HepG2 (cell line): ENCODE data around the gene NGEF. TPM values are rescaled to one million over a fixed set of nuclear protein-coding genes. Genes with fewer than 3 reads are reported as not detected.
A peak's percentile ranks its signal among the peaks of the same experiment; 100 is the strongest.

Experiments used
- ATAC-seq: fragments of 200-7000 bp; cut with Tn5 transposase; 3 replicates; pipeline ENCODE4 v1.9.1; 2020; ENCODE audit warnings: mild to moderate bottlenecking, moderate library complexity
- BruUV-seq: library from RNA; stranded (reverse); fragments of 400-500 nt; replicated peaks from 2 replicates; lab custom pipeline; 2021; lab: Mats Ljungman, UMichigan
- CTCF ChIA-PET: fragments of 300-600 bp; formaldehyde crosslinking; extraction: SDS; loops from one replicate; lab custom pipeline; 2021; ENCODE audit warnings: low total read pairs, inconsistent platforms, low intra/inter-chr PET ratio; lab: Yijun Ruan, JAX
- POLR2A ChIA-PET: fragments of 350-600 bp; sonication (Branson Sonifier 250); formaldehyde crosslinking; loops from one replicate; lab custom pipeline; 2020; ENCODE audit warnings: antibody characterized with exemption, inconsistent platforms; lab: Yijun Ruan, JAX
- DNase-seq: peaks from one replicate; pipeline ENCODE4 v3.0.0-alpha.2; 2015; ENCODE audit warnings: low spot score
- FAIRE-seq: peaks from 3 replicates; lab custom pipeline; 2011; peaks lifted over from hg19 to GRCh38; lab: Jason Lieb, UNC
- H2AFZ ChIP-seq: one replicate; pipeline ENCODE4 v1.6.1; 2011; ENCODE audit warnings: low read length, inconsistent platforms
- H3K27ac ChIP-seq: fragments of 300-600 bp; 3 replicates; pipeline ENCODE4 v1.8.0; 2011; ENCODE audit warnings: mixed run types, mild to moderate bottlenecking, mixed read lengths, low read length, inconsistent platforms; ENCODE audit not compliant: insufficient read depth; ENCODE audit errors: extremely low read length
- H3K27me3 ChIP-seq, 2 experiments: fragments of 200-600 bp in 1 of 2; 2 replicates in 1 of 2; 3 replicates in 1 of 2; pipeline versions ENCODE4 v1.6.0 to v1.8.0; 2011; ENCODE audit warnings: low read length in 2 of 2, mild to moderate bottlenecking in 2 of 2, moderate library complexity in 2 of 2, inconsistent platforms in 1 of 2; ENCODE audit not compliant: insufficient read depth in 2 of 2, control insufficient read depth in 1 of 2
- H3K36me3 ChIP-seq, 2 experiments: fragments of 200-600 bp in 1 of 2; replicated peaks in 1 of 2; 2 replicates in 1 of 2; 3 replicates in 1 of 2; pipeline versions ENCODE4 v1.5.1 to v1.8.0; 2011; ENCODE audit warnings: low read length in 2 of 2, inconsistent platforms in 1 of 2; ENCODE audit not compliant: insufficient read depth in 2 of 2, control insufficient read depth in 1 of 2
- H3K4me1 ChIP-seq: 2 replicates; pipeline ENCODE4 v1.5.1; 2012; ENCODE audit warnings: low read length, inconsistent platforms; ENCODE audit not compliant: insufficient read depth
- H3K4me2 ChIP-seq: 2 replicates; pipeline ENCODE4 v1.6.0; 2011; ENCODE audit warnings: low read depth, low read length, inconsistent platforms
- H3K4me3 ChIP-seq, 3 experiments: fragments of 200-600 bp in 1 of 3; sonication (generic), shearing (Covaris generic) in 1 of 3; replicated peaks in 1 of 3; 2 replicates each; pipeline ENCODE4 v1.5.1; 2011 to 2016; ENCODE audit warnings: low read length in 3 of 3, inconsistent platforms in 2 of 3, low read depth in 2 of 3, mild to moderate bottlenecking in 2 of 3, control low read depth in 1 of 3, mixed read lengths in 1 of 3; ENCODE audit not compliant: insufficient read depth in 1 of 3
- H3K79me2 ChIP-seq: one replicate; pipeline ENCODE4 v1.6.1; 2011; ENCODE audit warnings: low read length, inconsistent platforms; ENCODE audit not compliant: insufficient read depth
- H3K9ac ChIP-seq: 2 replicates; pipeline ENCODE4 v1.6.0; 2011; ENCODE audit warnings: mild to moderate bottlenecking, low read depth, low read length, inconsistent platforms; ENCODE audit not compliant: insufficient read depth
- H3K9me3 ChIP-seq: 2 replicates; pipeline ENCODE4 v1.5.1; 2012; ENCODE audit warnings: mild to moderate bottlenecking, low read length
- H4K20me1 ChIP-seq: 2 replicates; pipeline ENCODE4 v1.6.0; 2011; ENCODE audit warnings: inconsistent platforms, mild to moderate bottlenecking, low read length, moderate library complexity; ENCODE audit not compliant: insufficient read depth
- ATF3 ChIP-seq: sonication (generic); formaldehyde crosslinking; IDR thresholded peaks from 2 replicates; pipeline ENCODE4 v1.4.0; 2020; ENCODE audit warnings: missing genetic modification reagents
- CEBPG ChIP-seq: IDR thresholded peaks from 2 replicates; pipeline ENCODE4 v1.6.1; 2016
- ELF3 ChIP-seq: IDR thresholded peaks from 2 replicates; pipeline ENCODE4 v1.6.1; 2016; ENCODE audit warnings: missing genetic modification reagents, missing compliant biosample characterization
- FOXJ3 ChIP-seq: sonication (generic); formaldehyde crosslinking; IDR thresholded peaks from 2 replicates; pipeline ENCODE4 v1.4.0; 2020; ENCODE audit warnings: missing genetic modification reagents, mild to moderate bottlenecking, borderline replicate concordance
- IKZF4 ChIP-seq: sonication (generic); formaldehyde crosslinking; IDR thresholded peaks from 2 replicates; pipeline ENCODE4 v1.5.1; 2020; ENCODE audit warnings: borderline replicate concordance, mild to moderate bottlenecking, low read depth, missing genetic modification reagents; ENCODE audit errors: not compliant biosample characterization
- PCBP2 ChIP-seq: fragments of 200-400 bp; formaldehyde crosslinking; optimal IDR thresholded peaks from 2 replicates; pipeline ENCODE3; 2018; ENCODE audit warnings: low read length, low read depth; ENCODE audit not compliant: poor library complexity, severe bottlenecking
- RXRA ChIP-seq: sonication (generic); formaldehyde crosslinking; IDR thresholded peaks from 2 replicates; pipeline ENCODE4 v1.5.1; 2020; ENCODE audit warnings: missing genetic modification reagents
- SALL2 ChIP-seq: sonication (generic); formaldehyde crosslinking; IDR thresholded peaks from 2 replicates; pipeline ENCODE4 v1.8.1; 2023; ENCODE audit warnings: mild to moderate bottlenecking, missing genetic modification reagents, inconsistent platforms
- SNAPC5 ChIP-seq: sonication (generic); formaldehyde crosslinking; IDR thresholded peaks from 2 replicates; pipeline ENCODE4 v1.8.1; 2023; ENCODE audit warnings: mild to moderate bottlenecking, missing genetic modification reagents, borderline replicate concordance
- TBX2 ChIP-seq: sonication (generic); formaldehyde crosslinking; IDR thresholded peaks from 2 replicates; pipeline ENCODE4 v1.5.0; 2020; ENCODE audit warnings: missing genetic modification reagents, mild to moderate bottlenecking, borderline replicate concordance
- ZFAT ChIP-seq: sonication (generic); formaldehyde crosslinking; conservative IDR thresholded peaks from 2 replicates; pipeline ENCODE4 v1.8.1; 2023; ENCODE audit warnings: missing genetic modification reagents, inconsistent platforms
- ZNF280B ChIP-seq: sonication (generic); formaldehyde crosslinking; IDR thresholded peaks from 2 replicates; pipeline ENCODE4 v1.5.0; 2020; ENCODE audit warnings: missing genetic modification reagents, mild to moderate bottlenecking, borderline replicate concordance
- WGBS: methylation state at CpG from one replicate; pipeline ENCODE4 v1.1.6; 2017; ENCODE audit warnings: low lambda C conversion rate; 5-methylcytosine and 5-hydroxymethylcytosine counted together
- in situ Hi-C: cut with HindIII; loops from 2 replicates; pipeline ENCODE4 v1.10.0; 2017; ENCODE audit warnings: low pct_unique_long_range_greater_than_20kb; ENCODE audit not compliant: extremely low pct_ligation_motif_present
- intact Hi-C: fragments of 100-400 bp; cut with micrococcal nuclease; formaldehyde crosslinking; loops from one replicate; pipeline ENCODE4 v1.10.0; 2022; ENCODE audit not compliant: unreplicated experiment
- polyA plus RNA-seq, 8 experiments: library from polyadenylated mRNA; depleted of rRNA in 3 of 8; stranded (reverse) in 7 of 8; unstranded in 1 of 8; fragments of >200 nt; fragmentation: Illumina TruSeq in 4 of 8; extraction: Trizol in 4 of 8; gene quantifications; 2 replicates each; pipeline versions ENCODE4 v1.2.1 to v1.2.3, GENCODE V29; 2011 to 2016; ENCODE audit warnings: low read depth in 4 of 8, missing spikeins in 1 of 8, mixed read lengths in 1 of 8; ENCODE audit not compliant: insufficient read depth in 1 of 8
- total RNA-seq, 5 experiments: library from RNA; depleted of rRNA; stranded (reverse); fragments of >200 nt; fragmentation: Illumina TruSeq; extraction: Trizol; gene quantifications; 2 replicates each; pipeline ENCODE4 v1.2.3, GENCODE V29; 2016; ENCODE audit warnings: low read depth in 1 of 5

NGEF gene
- total and polyA plus RNA-seq, 2 of the 13 experiments (the other 11 are each of a cell fraction or from before 2014, with no cell fraction given), result 14.4 to 36.9 TPM

DNA sequence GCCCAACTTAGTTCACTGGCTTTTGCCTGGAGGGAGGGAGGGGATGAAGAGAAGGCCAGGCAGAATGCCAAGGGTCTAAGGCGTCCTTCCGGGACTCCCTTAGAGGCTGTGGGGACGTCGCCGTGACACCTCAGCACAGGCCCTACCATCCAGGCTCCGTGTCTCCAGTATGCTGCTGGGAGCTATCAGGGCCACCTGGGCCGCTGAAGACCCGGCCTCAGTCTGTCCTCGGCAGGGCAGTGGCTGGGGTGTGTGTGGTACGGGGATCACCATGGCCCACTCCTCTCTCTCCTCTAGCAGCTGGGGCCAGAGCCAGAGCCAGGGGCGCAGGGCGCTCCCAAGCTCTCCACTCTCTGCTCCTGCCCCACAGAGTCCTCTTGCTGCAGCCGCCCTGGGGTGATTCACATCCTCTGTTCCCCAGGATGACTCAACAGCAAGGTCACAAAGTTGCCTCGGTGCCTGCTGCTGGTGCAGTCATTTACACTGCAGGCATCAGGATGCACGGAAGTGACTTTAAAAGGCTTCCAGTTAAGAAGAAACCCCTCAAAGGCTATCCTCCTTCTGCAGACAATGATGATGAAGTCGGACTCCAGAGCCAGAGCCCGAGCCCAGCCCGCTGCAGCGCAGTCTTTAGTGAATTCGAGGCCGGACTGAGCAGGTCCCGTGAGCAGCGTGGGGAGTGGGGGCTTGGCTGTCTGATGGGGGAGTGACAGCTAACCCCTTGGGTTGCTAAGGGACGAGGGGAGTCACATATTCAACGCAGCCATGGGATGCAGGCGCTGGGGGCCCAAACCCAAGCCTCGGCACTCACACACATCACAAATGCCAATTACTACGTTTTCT lies 111.1 kb downstream of the NGEF start (continued):
- no peak for TF ChIP-seq SNAPC5 (CRISPR knock-in tag)
- TF ChIP-seq ZFAT, result no peak
- TF ChIP-seq SALL2 (CRISPR knock-in tag), result no peak
- TF ChIP-seq TBX2 (CRISPR knock-in tag), result peak; percentile 30; the same call in 1 of the 2 replicates
- no peak for TF ChIP-seq FOXJ3 (CRISPR knock-in tag)
- TF ChIP-seq ATF3 (CRISPR knock-in tag), result no peak
- no peak for TF ChIP-seq PCBP2
- TF ChIP-seq IKZF4 (CRISPR knock-in tag), result no peak
- TF ChIP-seq ELF3 (CRISPR knock-in tag), result no peak

DNA sequence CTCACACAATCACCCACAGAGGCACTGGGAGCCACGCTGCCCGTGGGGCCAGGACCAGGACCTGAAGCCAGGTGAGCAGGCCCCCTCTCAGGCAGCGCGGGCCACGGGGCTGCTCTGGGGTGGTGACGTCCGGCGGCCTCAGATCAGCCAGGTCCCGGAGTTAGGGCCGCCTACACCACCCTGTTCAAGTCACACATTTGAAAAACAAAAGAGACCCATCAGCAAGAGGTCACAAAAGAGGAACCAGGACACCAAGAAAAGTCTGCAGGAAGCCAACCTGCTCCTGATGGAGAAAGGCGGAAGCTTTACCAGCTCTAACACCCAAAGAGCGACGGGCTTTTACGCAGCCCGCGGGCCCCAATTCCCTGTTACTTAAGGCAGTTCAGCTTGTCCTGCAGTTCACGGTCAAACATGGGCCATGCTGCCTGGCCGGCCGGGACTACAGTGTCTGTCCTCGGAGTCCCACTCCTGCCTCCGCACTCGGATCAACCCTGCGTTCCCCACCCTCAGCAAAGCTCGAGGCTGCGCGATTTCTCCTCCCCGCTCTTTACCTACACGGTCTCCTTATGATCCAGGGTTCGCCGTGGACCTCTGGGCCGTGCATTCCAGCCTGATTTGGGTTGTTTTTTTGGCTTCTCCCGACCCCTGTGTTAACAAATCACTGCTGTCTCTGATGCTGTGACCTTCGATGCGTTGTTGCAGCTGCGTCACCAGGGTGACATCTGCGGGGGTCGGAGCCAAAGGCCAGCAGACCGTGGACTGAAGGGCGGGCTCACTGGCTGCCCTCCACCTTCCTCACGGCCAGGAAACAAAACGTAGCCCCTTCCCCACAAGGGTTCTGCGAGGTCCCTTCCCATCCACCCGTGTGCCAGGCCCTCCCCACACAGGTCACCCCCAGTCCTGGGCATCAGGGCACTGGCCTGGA lies 112.0 kb downstream of the NGEF start:
- intact Hi-C loops (no loop called here), in situ Hi-C loops (no loop called here)
- Histone ChIP-seq H3K36me3 (peaks cover 2 to 4% of the 10 kb centered on the region in 2 experiments; a peak in 3 of 5 replicates), H3K27ac (no peak overlapping the region), H3K4me1 (no peaks in the 10 kb centered on the region), H3K79me2 (no peaks in the 10 kb centered on the region), H3K4me3 (no peak overlapping the region), H3K27me3 (no peaks in the 10 kb centered on the region), H3K4me2 (no peak overlapping the region), H3K9ac (no peak overlapping the region), H3K9me3 (no peaks in the 10 kb centered on the region), H4K20me1 (no peaks in the 10 kb centered on the region), H2AFZ (no peak overlapping the region)
- BruUV-seq, result no TSS peak
- WGBS, result 92% methylated on average over 43 of the region's 43 CpGs
- TF ChIP-seq CEBPG (CRISPR knock-in tag) (no peak), ZNF280B (CRISPR knock-in tag) (0 out of 2 replicates have a peak, but pooled peaks have one; percentile 13), RXRA (CRISPR knock-in tag) (0 out of 2 replicates have a peak, but pooled peaks have one; percentile 8)
- DNase-seq, result no peak
- POLR2A ChIA-PET, result interaction anchor here (0.5 kb wide), 1 partner anchor 112 kb away, joined by 3 read pairs; the partner anchor contains the start of gene NGEF
- FAIRE-seq, result no peak
- no peak; the same call in 2 of the 3 replicates for ATAC-seq
- CTCF ChIA-PET, result no interaction called here
